BLaER1 treated with 17β-estradiol and CSF1 and Interleukin-3, amounts not matched to agents 10 nM and 100 nM (cell line): ENCODE results near the gene TTC39A.
"Not testable (repeated sequence)": the region's sequence is repeated elsewhere in the genome, so short reads cannot be mapped to it uniquely, and the experiment has no call there.

ENCODE experiments used
- H3K27ac ChIP-seq, 11 experiments: shearing (Covaris generic); formaldehyde crosslinking; 2 replicates each; pipeline ENCODE4 v1.8.1; 2022
- H3K27me3 ChIP-seq, 11 experiments: shearing (Covaris generic); formaldehyde crosslinking; 2 replicates each; pipeline ENCODE4 v1.8.1; 2022
- H3K36me3 ChIP-seq, 11 experiments: shearing (Covaris generic); formaldehyde crosslinking; 2 replicates each; pipeline ENCODE4 v1.8.1; 2022
- H3K4me1 ChIP-seq, 10 experiments: shearing (Covaris generic); formaldehyde crosslinking; 2 replicates each; pipeline ENCODE4 v1.8.1; 2022
- H3K4me2 ChIP-seq, 11 experiments: shearing (Covaris generic); formaldehyde crosslinking; 2 replicates each; pipeline ENCODE4 v1.8.1; 2022
- H3K4me3 ChIP-seq, 10 experiments: shearing (Covaris generic); formaldehyde crosslinking; 2 replicates each; pipeline ENCODE4 v1.8.1; 2022
- H3K9ac ChIP-seq, 11 experiments: shearing (Covaris generic); formaldehyde crosslinking; 2 replicates each; pipeline ENCODE4 v1.8.1; 2022
- H3K9me3 ChIP-seq, 11 experiments: shearing (Covaris generic); formaldehyde crosslinking; replicated peaks in 1 of 11; 2 replicates each; pipeline ENCODE4 v1.8.1; 2022
- H4K20me1 ChIP-seq, 11 experiments: shearing (Covaris generic); formaldehyde crosslinking; 2 replicates each; pipeline ENCODE4 v1.8.1; 2022
- Cebpa-rat ChIP-seq, 11 experiments: shearing (Covaris generic); IDR thresholded peaks; 2 replicates each; pipeline ENCODE4 v1.8.1; 2022

Gene TTC39A

GRCh38 chr1:51328926-51329325, 1.4 kb downstream of the TTC39A start:
- TF ChIP-seq Cebpa-rat (IDR thresholded peaks at IDR 0.05), result no peak
- no peaks in the 10 kb centered on the region for H4K20me1 ChIP-seq
- no peak overlapping the region for H3K9ac ChIP-seq
- H3K4me2 ChIP-seq, result no peak overlapping the region
- H3K36me3 ChIP-seq, result no peaks in the 10 kb centered on the region
- H3K4me3 ChIP-seq, result no peak overlapping the region
- peaks cover 15 to 25% (median 20%) of the 10 kb centered on the region in 10 experiments for H3K4me1 ChIP-seq
- H3K27ac ChIP-seq, result no peak overlapping the region
- peaks cover 25 to 49% (median 44%) of the 10 kb centered on the region in 11 experiments for H3K27me3 ChIP-seq
- no peaks in the 10 kb centered on the region for H3K9me3 ChIP-seq

- Histone ChIP-seq H3K36me3 (no peaks in the 10 kb centered on the region), H3K4me2 (no peak overlapping the region), H3K27me3 (peaks cover 25 to 49% (median 44%) of the 10 kb centered on the region in 11 experiments), H3K9ac (no peak overlapping the region), H4K20me1 (no peaks in the 10 kb centered on the region), H3K4me1 (peaks cover 15 to 27% (median 20%) of the 10 kb centered on the region in 10 experiments), H3K4me3 (no peak overlapping the region), H3K9me3 (no peaks in the 10 kb centered on the region), H3K27ac (no peak overlapping the region)
- TF ChIP-seq Cebpa-rat (IDR thresholded peaks at IDR 0.05), result no peak
Observed at GRCh38 chr1:51328279-51328678, 2.1 kb downstream of the TTC39A start.

DNA sequence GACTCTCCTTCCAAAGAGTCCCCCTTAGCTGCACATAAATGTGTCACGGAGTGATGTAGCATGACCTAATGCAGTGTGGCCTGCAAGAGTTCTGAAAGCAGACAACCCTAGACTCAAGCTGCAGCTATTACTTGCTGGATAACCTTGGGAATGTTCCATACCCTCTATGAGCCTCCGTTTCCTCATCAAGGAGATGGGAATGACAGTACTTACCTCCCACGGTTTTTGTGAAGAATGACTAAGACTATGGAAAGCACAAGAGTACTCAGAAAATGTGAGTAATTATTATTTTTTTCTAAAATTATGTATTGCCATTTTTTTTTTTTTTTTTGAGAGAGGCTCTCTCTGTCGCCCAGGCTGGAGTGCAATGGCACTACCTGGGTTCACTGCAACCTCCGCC, 3.0 kb downstream of the TTC39A start:
- peaks cover 25 to 47% (median 44%) of the 10 kb centered on the region in 11 experiments for H3K27me3 ChIP-seq
- no peak overlapping the region for H3K4me3 ChIP-seq
- peaks cover 15 to 27% (median 20%) of the 10 kb centered on the region in 10 experiments for H3K4me1 ChIP-seq
- no peaks in the 10 kb centered on the region for H3K36me3 ChIP-seq
- TF ChIP-seq Cebpa-rat (IDR thresholded peaks at IDR 0.05), result no peak
- no peaks in the 10 kb centered on the region for H3K9me3 ChIP-seq
- H3K27ac ChIP-seq, result no peak overlapping the region
- no peak overlapping the region for H3K4me2 ChIP-seq
- H3K9ac ChIP-seq, result no peak overlapping the region
- H4K20me1 ChIP-seq, result no peaks in the 10 kb centered on the region

DNA sequence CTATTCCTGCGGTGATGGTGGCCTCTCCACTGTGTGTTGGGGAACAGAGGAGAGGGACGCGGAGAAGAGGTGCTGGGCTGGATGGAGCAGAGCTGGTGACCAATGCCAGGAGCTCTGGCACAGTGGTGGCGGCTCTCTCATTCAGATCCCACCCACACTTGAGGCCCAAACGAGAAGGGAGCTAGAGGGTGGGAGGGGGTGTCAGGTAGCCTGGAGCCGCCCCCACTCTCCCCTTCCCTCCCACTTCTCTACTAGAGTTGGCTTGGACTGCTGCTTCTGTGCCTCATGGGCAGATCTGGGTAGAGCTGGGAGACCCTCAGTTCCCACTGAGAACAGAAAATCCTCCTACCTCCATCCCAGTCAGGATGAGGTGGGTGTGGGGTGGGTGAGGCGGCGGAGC, 3.5 kb downstream of the TTC39A start:
- no peaks in the 10 kb centered on the region for H3K36me3 ChIP-seq
- H3K27me3 ChIP-seq, result peaks cover 25 to 41% (median 39%) of the 10 kb centered on the region in 11 experiments
- no peaks in the 10 kb centered on the region for H3K9me3 ChIP-seq
- peaks cover 14 to 25% (median 17%) of the 10 kb centered on the region in 10 experiments for H3K4me1 ChIP-seq
- no peak overlapping the region for H3K9ac ChIP-seq
- H3K4me2 ChIP-seq, result no peak overlapping the region
- H3K27ac ChIP-seq, result no peak overlapping the region
- no peak overlapping the region for H3K4me3 ChIP-seq
- no peak for TF ChIP-seq Cebpa-rat (IDR thresholded peaks at IDR 0.05)
- no peaks in the 10 kb centered on the region for H4K20me1 ChIP-seq

DNA sequence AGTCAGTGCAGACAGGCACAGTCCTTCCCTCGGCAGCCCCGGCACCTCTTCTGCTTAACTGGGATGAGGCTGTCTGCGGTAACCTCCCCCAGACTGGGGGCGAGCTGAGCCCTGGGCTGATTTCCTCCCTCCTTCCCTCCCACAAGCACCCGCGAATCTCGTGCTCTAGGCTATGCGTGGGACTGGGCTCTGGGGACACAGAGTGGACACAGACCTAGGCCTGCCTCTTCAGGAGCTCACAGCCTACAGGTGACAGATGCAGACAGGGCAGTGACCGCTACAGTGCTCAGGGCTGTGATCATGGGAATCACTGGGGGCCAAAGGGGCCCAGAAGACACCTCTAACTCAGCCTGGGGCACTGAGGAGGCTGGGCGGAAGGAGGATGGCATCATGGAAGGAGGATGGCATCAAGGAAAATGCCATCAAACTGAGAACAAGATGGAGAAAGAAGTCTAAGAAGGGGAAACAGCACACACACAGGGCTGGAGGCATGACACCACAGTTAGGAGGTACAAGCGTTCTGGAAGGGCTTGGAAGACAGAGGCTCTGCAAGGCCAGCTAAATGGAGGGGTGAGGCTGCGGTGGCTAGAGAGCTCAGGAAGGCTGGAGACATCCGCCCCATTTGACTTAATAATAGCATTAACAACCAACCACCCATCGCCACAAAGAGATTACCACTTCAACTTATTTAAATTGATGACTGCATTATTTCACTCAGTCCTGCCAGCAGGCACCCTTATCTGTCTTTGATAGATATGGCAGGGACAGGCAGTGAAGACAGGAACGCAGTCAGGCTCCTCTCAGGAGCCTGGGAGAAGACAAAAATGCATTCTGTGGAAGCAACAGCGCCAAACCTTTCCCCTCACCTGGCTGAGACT, 4.2 kb downstream of the TTC39A start:
- no peak overlapping the region for H3K27ac ChIP-seq
- H3K4me1 ChIP-seq, result peaks cover 7 to 18% (median 12%) of the 10 kb centered on the region in 10 experiments
- H3K9ac ChIP-seq, result no peak overlapping the region
- no peaks in the 10 kb centered on the region for H3K9me3 ChIP-seq
- no peaks in the 10 kb centered on the region for H4K20me1 ChIP-seq
- H3K27me3 ChIP-seq, result peaks cover 23 to 34% (median 32%) of the 10 kb centered on the region in 11 experiments
- no peaks in the 10 kb centered on the region for H3K36me3 ChIP-seq
- TF ChIP-seq Cebpa-rat (IDR thresholded peaks at IDR 0.05), result no peak
- no peak overlapping the region for H3K4me2 ChIP-seq
- H3K4me3 ChIP-seq, result no peak overlapping the region

DNA sequence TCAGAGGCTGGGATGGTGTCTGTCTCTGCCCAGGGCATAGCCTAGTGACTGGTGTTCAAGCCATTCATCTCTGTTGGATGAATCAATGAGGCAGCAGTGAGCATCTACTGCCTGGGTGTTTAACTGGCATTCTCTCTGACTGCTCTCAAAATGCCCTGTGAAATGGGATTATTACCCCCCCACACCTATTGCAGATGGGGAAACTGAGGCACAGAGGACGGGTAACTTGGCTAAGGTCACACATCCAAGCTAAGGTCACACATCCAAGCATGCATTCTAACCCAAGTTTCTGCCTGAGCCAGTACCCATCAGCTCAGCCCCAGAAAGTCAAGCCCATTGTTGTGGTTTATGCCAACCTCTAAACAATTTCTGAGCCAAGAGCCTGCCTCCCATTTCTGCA, 5.0 kb downstream of the TTC39A start:
- Histone ChIP-seq H3K4me1 (peaks cover 0 to 11% (median 4%) of the 10 kb centered on the region in 10 experiments; a peak in 12 of 20 replicates), H3K27me3 (peaks cover 16 to 27% (median 25%) of the 10 kb centered on the region in 11 experiments), H4K20me1 (no peaks in the 10 kb centered on the region), H3K27ac (no peak overlapping the region), H3K9ac (no peak overlapping the region), H3K36me3 (no peaks in the 10 kb centered on the region), H3K4me2 (no peak overlapping the region), H3K9me3 (no peaks in the 10 kb centered on the region), H3K4me3 (no peak overlapping the region)
- no peak for TF ChIP-seq Cebpa-rat (IDR thresholded peaks at IDR 0.05)

DNA sequence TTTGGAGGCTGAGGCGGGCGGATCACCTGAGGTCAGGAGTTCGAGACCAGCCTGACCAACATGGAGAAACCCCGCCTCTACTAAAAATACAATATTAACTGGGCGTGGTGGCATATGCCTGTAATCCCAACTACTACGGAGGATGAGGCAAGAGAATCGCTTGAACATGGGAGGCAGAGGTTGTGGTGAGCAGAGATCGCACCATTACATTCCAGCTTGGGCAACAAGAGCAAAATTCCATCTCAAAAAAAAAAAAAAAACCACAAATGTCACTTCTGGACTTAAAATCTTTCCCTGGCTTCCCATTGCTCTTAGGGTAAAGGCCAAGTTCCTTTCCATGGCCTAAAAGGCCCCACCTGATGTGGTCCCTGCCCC, 5.4 kb downstream of the TTC39A start:
- H3K27me3 ChIP-seq, result peaks cover 12 to 23% (median 21%) of the 10 kb centered on the region in 11 experiments
- not testable (repeated sequence) for H3K36me3 ChIP-seq, H3K4me1 ChIP-seq, H4K20me1 ChIP-seq, H3K4me2 ChIP-seq, H3K27ac ChIP-seq, H3K9me3 ChIP-seq, H3K4me3 ChIP-seq, H3K9ac ChIP-seq

- Histone ChIP-seq H4K20me1 (no peaks in the 10 kb centered on the region), H3K36me3 (no peaks in the 10 kb centered on the region), H3K4me1 (peaks cover 0 to 9% (median 3%) of the 10 kb centered on the region in 10 experiments; a peak in 5 of 20 replicates), H3K4me2 (peak overlapping the region in 3 of 11 experiments; percentile 0 to 37 (median 4); a peak in 4 of 22 replicates), H3K4me3 (no peak overlapping the region), H3K27me3 (peaks cover 6 to 17% (median 15%) of the 10 kb centered on the region in 11 experiments), H3K27ac (no peak overlapping the region), H3K9me3 (no peaks in the 10 kb centered on the region), H3K9ac (no peak overlapping the region)
- no peak for TF ChIP-seq Cebpa-rat (IDR thresholded peaks at IDR 0.05)
Observed at GRCh38 chr1:51324251-51325010, 5.9 kb downstream of the TTC39A start.

GRCh38 chr1:51323778-51324177, 6.6 kb downstream of the TTC39A start:
- Histone ChIP-seq H4K20me1 (no peaks in the 10 kb centered on the region), H3K4me1 (peaks cover 0 to 9% (median 3%) of the 10 kb centered on the region in 10 experiments; a peak in 5 of 20 replicates), H3K4me3 (no peak overlapping the region), H3K9me3 (no peaks in the 10 kb centered on the region), H3K27ac (no peak overlapping the region), H3K27me3 (peaks cover 0 to 11% (median 9%) of the 10 kb centered on the region in 11 experiments; a peak in 18 of 22 replicates), H3K36me3 (no peaks in the 10 kb centered on the region), H3K4me2 (peak overlapping the region in 3 of 11 experiments; percentile 0 to 37 (median 4); a peak in 3 of 22 replicates), H3K9ac (no peak overlapping the region)
- TF ChIP-seq Cebpa-rat (IDR thresholded peaks at IDR 0.05), result no peak
